ENCODE results near the gene ABCC1.

Gene ABCC1

DNA sequence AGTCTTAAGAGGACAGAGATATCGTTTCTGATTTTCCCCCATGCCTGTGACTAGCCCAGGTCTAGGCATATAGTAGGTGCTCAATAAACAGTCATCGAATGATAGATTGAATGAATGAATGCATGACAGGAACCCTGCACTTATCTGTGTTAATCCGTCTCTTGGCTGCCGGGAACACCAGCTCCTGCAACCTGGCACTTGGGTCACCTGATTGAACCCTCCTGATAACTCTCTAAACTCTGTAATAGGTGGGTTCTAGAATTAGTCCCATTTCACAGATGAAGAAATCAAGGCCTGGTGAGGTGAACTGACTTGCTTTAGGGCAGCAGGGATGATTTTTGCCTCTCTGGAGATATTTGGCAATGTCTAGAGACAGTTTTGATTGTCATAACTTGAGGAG, 43.7 kb downstream of the ABCC1 start:
- no peak for DNase-seq (ENCODE audit: low read depth, low spot score)
- no CpG with 5 or more reads among the region's 4 CpGs for WGBS (ENCODE audit: insufficient coverage, insufficient read length)
- H3K4me1 ChIP-seq (ENCODE audit: control insufficient read depth, insufficient read depth, low read length): peaks cover 11% of the 10 kb centered on the region
- no peaks in the 10 kb centered on the region for H3K27me3 ChIP-seq (ENCODE audit: control insufficient read depth, insufficient read depth, low read length)
- H3K9me3 ChIP-seq (ENCODE audit: control insufficient read depth, insufficient read depth, low read length): no peaks in the 10 kb centered on the region
- H3K4me3 ChIP-seq (ENCODE audit: low read length): no peak overlapping the region
- no peaks in the 10 kb centered on the region for H3K36me3 ChIP-seq (ENCODE audit: control insufficient read depth, insufficient read depth, low read length)
- no peak overlapping the region for H3K27ac ChIP-seq (ENCODE audit: low read length)

GRCh38 chr16:15993541-15993940, 44.1 kb downstream of the ABCC1 start:
- H3K27me3 ChIP-seq (ENCODE audit: control insufficient read depth, insufficient read depth, low read length): no peaks in the 10 kb centered on the region
- no peaks in the 10 kb centered on the region for H3K36me3 ChIP-seq (ENCODE audit: control insufficient read depth, insufficient read depth, low read length)
- no peak overlapping the region for H3K27ac ChIP-seq (ENCODE audit: low read length)
- H3K4me3 ChIP-seq (ENCODE audit: low read length): no peak overlapping the region
- peaks cover 7% of the 10 kb centered on the region for H3K4me1 ChIP-seq (ENCODE audit: control insufficient read depth, insufficient read depth, low read length)
- DNase-seq (ENCODE audit: low read depth, low spot score): no peak
- no CpG with 5 or more reads among the region's 8 CpGs for WGBS (ENCODE audit: insufficient coverage, insufficient read length)
- H3K9me3 ChIP-seq (ENCODE audit: control insufficient read depth, insufficient read depth, low read length): no peaks in the 10 kb centered on the region

DNA sequence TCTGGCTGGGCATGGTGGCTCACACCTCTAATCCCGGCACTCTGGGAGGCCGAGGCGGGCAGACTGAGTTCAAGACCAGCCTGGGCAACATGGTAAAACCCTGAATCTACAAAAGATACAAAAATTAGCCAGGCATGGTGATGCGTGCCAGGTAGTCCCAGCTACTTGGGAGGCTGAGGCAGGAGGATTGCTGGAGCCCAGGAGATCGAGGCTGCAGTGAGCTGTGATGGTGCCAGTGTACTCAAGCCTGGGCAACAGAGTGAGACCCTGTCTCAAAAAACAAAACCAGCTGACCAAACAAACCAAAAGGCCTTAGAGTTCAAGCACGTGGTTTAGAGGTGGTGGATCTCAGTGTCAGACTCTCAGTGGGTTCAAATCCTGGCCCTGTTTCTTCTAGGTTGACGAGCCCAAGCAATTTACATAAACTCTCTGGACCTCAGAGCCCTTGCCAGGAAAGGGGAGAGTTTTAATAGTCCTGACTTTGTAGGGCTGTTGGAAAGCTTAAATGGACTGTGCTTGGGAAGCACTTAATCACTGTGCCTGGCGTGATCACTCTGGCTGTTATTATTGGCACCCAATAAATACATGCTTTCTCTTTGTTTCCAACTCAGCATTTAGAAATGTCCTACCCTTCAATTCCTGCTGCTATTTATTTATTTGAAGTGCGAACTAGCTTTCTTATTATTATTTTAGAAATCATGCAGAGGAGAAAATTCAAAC, 44.7 kb downstream of the ABCC1 start:
- H3K4me1 ChIP-seq (ENCODE audit: control insufficient read depth, insufficient read depth, low read length): peaks cover 5% of the 10 kb centered on the region
- WGBS (ENCODE audit: insufficient coverage, insufficient read length): no CpG with 5 or more reads among the region's 9 CpGs

DNA sequence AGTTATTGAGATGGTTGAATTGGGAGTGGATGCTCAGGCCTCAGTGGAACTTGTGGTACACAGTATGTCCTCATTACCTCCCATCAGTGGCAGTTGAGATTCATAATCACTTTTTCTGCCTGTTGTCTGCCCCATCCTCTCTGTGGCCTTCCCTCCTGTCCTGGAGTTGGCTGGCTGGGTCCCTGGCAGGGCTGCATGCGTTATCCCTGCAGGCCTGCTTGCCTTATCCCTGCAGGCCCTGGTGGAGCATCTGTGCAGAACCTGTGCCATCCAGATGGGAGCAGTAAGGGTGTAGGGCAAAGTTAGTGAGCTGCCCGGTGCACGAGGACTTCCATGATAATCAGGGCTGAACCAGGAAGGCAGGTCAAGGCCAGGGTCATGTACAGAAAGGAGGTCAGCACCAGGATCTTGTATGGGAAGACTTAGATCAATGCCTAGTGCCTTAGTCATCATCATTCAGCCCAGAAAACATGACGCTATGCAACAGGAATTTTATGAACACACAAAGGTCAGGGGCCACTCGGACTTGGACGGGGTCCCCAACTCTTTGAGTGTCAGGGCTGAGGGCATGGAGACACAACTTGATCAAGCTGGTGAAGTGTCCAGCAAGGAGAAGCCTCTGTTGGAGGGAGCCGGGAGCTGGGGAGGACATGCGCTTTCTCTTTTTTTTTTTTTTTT, 47.2 kb downstream of the ABCC1 start:
- Histone ChIP-seq H3K27ac (ENCODE audit: low read length) (no peak overlapping the region), H3K27me3 (ENCODE audit: control insufficient read depth, insufficient read depth, low read length) (no peaks in the 10 kb centered on the region), H3K4me3 (ENCODE audit: low read length) (no peak overlapping the region), H3K4me1 (ENCODE audit: control insufficient read depth, insufficient read depth, low read length) (no peaks in the 10 kb centered on the region; the same call in 1 of the 2 replicates), H3K9me3 (ENCODE audit: control insufficient read depth, insufficient read depth, low read length) (no peaks in the 10 kb centered on the region), H3K36me3 (ENCODE audit: control insufficient read depth, insufficient read depth, low read length) (no peaks in the 10 kb centered on the region)
- WGBS (ENCODE audit: insufficient coverage, insufficient read length): no CpG with 5 or more reads among the region's 8 CpGs
- DNase-seq (ENCODE audit: low read depth, low spot score): no peak

More for the DNA sequence above, 44.7 kb downstream of the ABCC1 start:
- Histone ChIP-seq H3K27ac (ENCODE audit: low read length) (no peak overlapping the region), H3K9me3 (ENCODE audit: control insufficient read depth, insufficient read depth, low read length) (no peaks in the 10 kb centered on the region), H3K27me3 (ENCODE audit: control insufficient read depth, insufficient read depth, low read length) (no peaks in the 10 kb centered on the region), H3K4me3 (ENCODE audit: low read length) (no peak overlapping the region), H3K36me3 (ENCODE audit: control insufficient read depth, insufficient read depth, low read length) (no peaks in the 10 kb centered on the region)
- no peak for DNase-seq (ENCODE audit: low read depth, low spot score)

GRCh38 chr16:16000685-16001084, 51.3 kb downstream of the ABCC1 start:
- no CpG with 5 or more reads among the region's 1 CpG for WGBS (ENCODE audit: insufficient coverage, insufficient read length)
- Histone ChIP-seq H3K9me3 (ENCODE audit: control insufficient read depth, insufficient read depth, low read length) (no peaks in the 10 kb centered on the region), H3K4me1 (ENCODE audit: control insufficient read depth, insufficient read depth, low read length) (no peaks in the 10 kb centered on the region; the same call in 1 of the 2 replicates), H3K36me3 (ENCODE audit: control insufficient read depth, insufficient read depth, low read length) (no peaks in the 10 kb centered on the region), H3K27me3 (ENCODE audit: control insufficient read depth, insufficient read depth, low read length) (no peaks in the 10 kb centered on the region), H3K27ac (ENCODE audit: low read length) (no peak overlapping the region), H3K4me3 (ENCODE audit: low read length) (no peak overlapping the region)
- no peak for DNase-seq (ENCODE audit: low read depth, low spot score)

DNA sequence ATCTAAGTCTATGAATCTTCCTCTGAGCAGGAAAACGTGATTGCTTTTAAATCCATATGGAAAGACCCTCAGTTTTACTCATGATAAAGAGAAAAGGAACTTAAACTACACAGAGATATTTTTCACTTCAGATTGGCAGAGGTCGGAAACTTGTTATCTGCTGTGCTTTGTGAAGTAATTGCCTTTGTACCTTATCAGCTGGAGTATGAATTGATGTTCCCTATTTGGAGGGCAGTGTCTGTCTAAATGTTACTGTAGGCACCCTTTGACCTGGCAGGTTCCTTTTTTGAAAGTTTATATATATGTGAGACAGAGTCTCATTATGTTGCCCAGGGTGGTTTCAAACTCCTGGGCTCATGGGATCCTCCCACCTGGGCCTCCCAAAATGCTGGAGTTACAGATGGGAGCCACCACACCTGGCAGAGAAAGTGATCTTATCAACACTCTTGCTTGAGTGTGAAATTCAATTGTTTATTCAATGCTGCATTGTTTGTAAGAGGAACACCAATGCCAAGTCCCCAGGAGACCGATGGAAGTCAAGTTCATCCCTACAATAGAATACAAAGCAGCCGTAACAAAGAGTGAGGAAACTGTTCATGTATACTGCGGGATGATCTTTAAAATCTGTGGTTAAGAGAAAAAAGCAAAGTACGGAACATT, 52.3 kb downstream of the ABCC1 start:
- no peaks in the 10 kb centered on the region for H3K9me3 ChIP-seq (ENCODE audit: control insufficient read depth, insufficient read depth, low read length)
- DNase-seq (ENCODE audit: low read depth, low spot score): no peak
- no peaks in the 10 kb centered on the region; the same call in 1 of the 2 replicates for H3K4me1 ChIP-seq (ENCODE audit: control insufficient read depth, insufficient read depth, low read length)
- WGBS (ENCODE audit: insufficient coverage, insufficient read length): no CpG with 5 or more reads among the region's 6 CpGs
- H3K36me3 ChIP-seq (ENCODE audit: control insufficient read depth, insufficient read depth, low read length): no peaks in the 10 kb centered on the region
- no peak overlapping the region for H3K27ac ChIP-seq (ENCODE audit: low read length)
- H3K27me3 ChIP-seq (ENCODE audit: control insufficient read depth, insufficient read depth, low read length): no peaks in the 10 kb centered on the region
- no peak overlapping the region for H3K4me3 ChIP-seq (ENCODE audit: low read length)

GRCh38 chr16:16003719-16004313, 54.4 kb downstream of the ABCC1 start:
- WGBS (ENCODE audit: insufficient coverage, insufficient read length): no CpG with 5 or more reads among the region's 1 CpG
- no peaks in the 10 kb centered on the region for H3K9me3 ChIP-seq (ENCODE audit: control insufficient read depth, insufficient read depth, low read length)
- H3K4me1 ChIP-seq (ENCODE audit: control insufficient read depth, insufficient read depth, low read length): no peaks in the 10 kb centered on the region
- no peaks in the 10 kb centered on the region for H3K27me3 ChIP-seq (ENCODE audit: control insufficient read depth, insufficient read depth, low read length)
- no peak for DNase-seq (ENCODE audit: low read depth, low spot score)
- H3K4me3 ChIP-seq (ENCODE audit: low read length): no peak overlapping the region
- no peak overlapping the region for H3K27ac ChIP-seq (ENCODE audit: low read length)
- H3K36me3 ChIP-seq (ENCODE audit: control insufficient read depth, insufficient read depth, low read length): no peaks in the 10 kb centered on the region

GRCh38 chr16:16004314-16004749, 54.9 kb downstream of the ABCC1 start:
- Histone ChIP-seq H3K4me3 (ENCODE audit: low read length) (no peak overlapping the region), H3K9me3 (ENCODE audit: control insufficient read depth, insufficient read depth, low read length) (no peaks in the 10 kb centered on the region), H3K27me3 (ENCODE audit: control insufficient read depth, insufficient read depth, low read length) (no peaks in the 10 kb centered on the region), H3K27ac (ENCODE audit: low read length) (no peak overlapping the region), H3K36me3 (ENCODE audit: control insufficient read depth, insufficient read depth, low read length) (peaks cover 1% of the 10 kb centered on the region; the same call in 1 of the 2 replicates), H3K4me1 (ENCODE audit: control insufficient read depth, insufficient read depth, low read length) (no peaks in the 10 kb centered on the region)
- no CpG with 5 or more reads among the region's 5 CpGs for WGBS (ENCODE audit: insufficient coverage, insufficient read length)
- no peak for DNase-seq (ENCODE audit: low read depth, low spot score)

GRCh38 chr16:16005721-16006120, 56.3 kb downstream of the ABCC1 start:
- H3K36me3 ChIP-seq (ENCODE audit: control insufficient read depth, insufficient read depth, low read length): peaks cover 7% of the 10 kb centered on the region; the same call in 1 of the 2 replicates
- no peaks in the 10 kb centered on the region for H3K27me3 ChIP-seq (ENCODE audit: control insufficient read depth, insufficient read depth, low read length)
- DNase-seq (ENCODE audit: low read depth, low spot score): no peak
- no peaks in the 10 kb centered on the region for H3K9me3 ChIP-seq (ENCODE audit: control insufficient read depth, insufficient read depth, low read length)
- WGBS (ENCODE audit: insufficient coverage, insufficient read length): no CpG with 5 or more reads among the region's 8 CpGs
- no peak overlapping the region for H3K4me3 ChIP-seq (ENCODE audit: low read length)
- no peaks in the 10 kb centered on the region for H3K4me1 ChIP-seq (ENCODE audit: control insufficient read depth, insufficient read depth, low read length)
- no peak overlapping the region for H3K27ac ChIP-seq (ENCODE audit: low read length)

GRCh38 chr16:16006650-16007049, 57.2 kb downstream of the ABCC1 start:
- no CpG with 5 or more reads among the region's 8 CpGs for WGBS (ENCODE audit: insufficient coverage, insufficient read length)
- Histone ChIP-seq H3K36me3 (ENCODE audit: control insufficient read depth, insufficient read depth, low read length) (peaks cover 7% of the 10 kb centered on the region; the same call in 1 of the 2 replicates), H3K4me3 (ENCODE audit: low read length) (no peak overlapping the region), H3K27me3 (ENCODE audit: control insufficient read depth, insufficient read depth, low read length) (no peaks in the 10 kb centered on the region), H3K4me1 (ENCODE audit: control insufficient read depth, insufficient read depth, low read length) (no peaks in the 10 kb centered on the region), H3K9me3 (ENCODE audit: control insufficient read depth, insufficient read depth, low read length) (no peaks in the 10 kb centered on the region), H3K27ac (ENCODE audit: low read length) (no peak overlapping the region)
- DNase-seq (ENCODE audit: low read depth, low spot score): no peak

Data from iPS DF 6.9 (cell line).